ENCODE data around the gene ADAP2. TPM values are rescaled to one million over a fixed set of nuclear protein-coding genes. Genes with fewer than 3 reads are reported as not detected.

The ADAP2 gene
- total RNA-seq, 1 donor from 2014 or later = 12.5 TPM

GRCh38 chr17:30982855-30983254, 61.1 kb downstream of the ADAP2 start:
- Histone ChIP-seq H3K4me1 (no peaks in the 10 kb centered on the region), H3K36me3 (peaks cover 12 to 16% of the 10 kb centered on the region in 2 donors), H3K27me3 (no peaks in the 10 kb centered on the region), H3K27ac (no peak overlapping the region), H3K4me3 (no peak overlapping the region), H3K9me3 (no peaks in the 10 kb centered on the region)
- intact Hi-C loops (cut with DNase I) = no loop called here
- no peak for TF ChIP-seq CTCF (IDR thresholded peaks at IDR 0.05)
- DNase-seq (ENCODE audit: low spot score in 2 of 2) = no peak

GRCh38 chr17:30990458-30990857, 68.7 kb downstream of the ADAP2 start:
- no peak for TF ChIP-seq CTCF (IDR thresholded peaks at IDR 0.05)
- H3K36me3 ChIP-seq = peaks cover 19 to 44% of the 10 kb centered on the region in 2 donors
- H3K4me3 ChIP-seq = no peak overlapping the region
- no peak overlapping the region for H3K27ac ChIP-seq
- H3K27me3 ChIP-seq = no peaks in the 10 kb centered on the region
- intact Hi-C loops (cut with DNase I) = no loop called here
- DNase-seq (ENCODE audit: low spot score in 2 of 2) = no peak
- no peaks in the 10 kb centered on the region for H3K9me3 ChIP-seq
- no peaks in the 10 kb centered on the region for H3K4me1 ChIP-seq

GRCh38 chr17:30992551-30992950, 70.8 kb downstream of the ADAP2 start:
- no peak overlapping the region for H3K4me3 ChIP-seq
- H3K27ac ChIP-seq = no peak overlapping the region
- TF ChIP-seq CTCF (IDR thresholded peaks at IDR 0.05) = no peak
- intact Hi-C loops (cut with DNase I) = no loop called here
- no peak for DNase-seq (ENCODE audit: low spot score in 2 of 2)
- H3K4me1 ChIP-seq = no peaks in the 10 kb centered on the region
- no peaks in the 10 kb centered on the region for H3K9me3 ChIP-seq
- no peaks in the 10 kb centered on the region for H3K27me3 ChIP-seq
- H3K36me3 ChIP-seq = peaks cover 21 to 55% of the 10 kb centered on the region in 2 donors

GRCh38 chr17:30995347-30995746, 73.6 kb downstream of the ADAP2 start:
- no peaks in the 10 kb centered on the region for H3K4me1 ChIP-seq
- H3K9me3 ChIP-seq = no peaks in the 10 kb centered on the region
- TF ChIP-seq CTCF (IDR thresholded peaks at IDR 0.05) = no peak
- H3K4me3 ChIP-seq = no peak overlapping the region
- intact Hi-C loops (cut with DNase I) = no loop called here
- no peak overlapping the region for H3K27ac ChIP-seq
- no peak for DNase-seq (ENCODE audit: low spot score in 2 of 2)
- H3K27me3 ChIP-seq = no peaks in the 10 kb centered on the region
- peaks cover 43 to 62% of the 10 kb centered on the region in 2 donors for H3K36me3 ChIP-seq

GRCh38 chr17:30996486-30996885, 74.7 kb downstream of the ADAP2 start:
- Histone ChIP-seq H3K9me3 (no peaks in the 10 kb centered on the region), H3K36me3 (peaks cover 43 to 54% of the 10 kb centered on the region in 2 donors), H3K4me3 (no peak overlapping the region), H3K27ac (no peak overlapping the region), H3K27me3 (no peaks in the 10 kb centered on the region), H3K4me1 (no peaks in the 10 kb centered on the region)
- no peak for DNase-seq (ENCODE audit: low spot score in 2 of 2)
- intact Hi-C loops (cut with DNase I) = no loop called here
- no peak for TF ChIP-seq CTCF (IDR thresholded peaks at IDR 0.05)

- H3K36me3 ChIP-seq = peaks cover 48 to 52% of the 10 kb centered on the region in 2 donors
- no peaks in the 10 kb centered on the region for H3K27me3 ChIP-seq
- H3K4me3 ChIP-seq = no peak overlapping the region
- no peaks in the 10 kb centered on the region for H3K9me3 ChIP-seq
- H3K27ac ChIP-seq = no peak overlapping the region
- H3K4me1 ChIP-seq = no peaks in the 10 kb centered on the region
- DNase-seq (ENCODE audit: low spot score in 2 of 2) = no peak
- intact Hi-C loops (cut with DNase I) = no loop called here
- no peak for TF ChIP-seq CTCF (IDR thresholded peaks at IDR 0.05)
Observed at GRCh38 chr17:30997270-30997669, 75.5 kb downstream of the ADAP2 start.
